H1 (cell line): ENCODE measurements around the gene TMBIM6. TPM values are rescaled to one million over a fixed set of nuclear protein-coding genes. Genes with fewer than 3 reads are reported as not detected.

Source experiments
- CTCF ChIA-PET: fragments of 300-600 bp; sonication (Branson Sonifier 250); formaldehyde crosslinking; loops from one replicate; lab custom pipeline; 2021; ENCODE audit not compliant: partially characterized antibody; lab: Charles Lee
- POLR2A ChIA-PET: fragments of 300-600 bp; sonication (Branson Sonifier 250); formaldehyde crosslinking; loops from one replicate; lab custom pipeline; 2021; ENCODE audit warnings: inconsistent platforms; ENCODE audit not compliant: partially characterized antibody; lab: Charles Lee
- DNase-seq, 2 experiments: peaks; one replicate each; pipeline versions ENCODE4 v3.0.0 to v3.0.0-alpha.2; 2010 to 2022; ENCODE audit warnings: low spot score in 2 of 2, low read depth in 1 of 2, mixed read lengths in 1 of 2
- FAIRE-seq: peaks from 2 replicates; lab custom pipeline; 2011; peaks lifted over from hg19 to GRCh38; lab: Jason Lieb, UNC
- H2AFZ ChIP-seq: 2 replicates; pipeline ENCODE4 v1.8.1; 2012; ENCODE audit warnings: low read length, inconsistent platforms
- H2AK5ac ChIP-seq: 2 replicates; pipeline ENCODE4 v1.6.1; 2013; ENCODE audit warnings: low read depth, low read length
- H2BK120ac ChIP-seq: replicated peaks from 2 replicates; pipeline ENCODE3; 2013; ENCODE audit warnings: low read depth, low read length, inconsistent platforms
- H2BK12ac ChIP-seq: 2 replicates; pipeline ENCODE4 v1.6.1; 2013; ENCODE audit warnings: low read depth, low read length
- H2BK15ac ChIP-seq: 2 replicates; pipeline ENCODE4 v1.6.1; 2013; ENCODE audit warnings: low read length
- H2BK20ac ChIP-seq: 2 replicates; pipeline ENCODE4 v1.6.1; 2013; ENCODE audit warnings: low read length
- H2BK5ac ChIP-seq: 2 replicates; pipeline ENCODE4 v1.6.1; 2013; ENCODE audit warnings: low read depth, low read length
- H3K14ac ChIP-seq: 2 replicates; pipeline ENCODE4 v1.6.1; 2013; ENCODE audit warnings: inconsistent platforms; ENCODE audit not compliant: insufficient read length
- H3K18ac ChIP-seq: 2 replicates; pipeline ENCODE4 v1.6.1; 2013; ENCODE audit warnings: low read length; ENCODE audit errors: extremely low read depth
- H3K23ac ChIP-seq: 2 replicates; pipeline ENCODE4 v1.6.1; 2013; ENCODE audit warnings: inconsistent platforms; ENCODE audit not compliant: insufficient read length
- H3K23me2 ChIP-seq: 2 replicates; pipeline ENCODE4 v1.6.1; 2013; ENCODE audit warnings: low read depth, low read length
- H3K27ac ChIP-seq: 2 replicates; pipeline ENCODE4 v1.6.1; 2011; ENCODE audit warnings: low read depth, low read length, inconsistent platforms
- H3K27me3 ChIP-seq, 4 experiments: replicated peaks in 1 of 4; 1 replicate in 1 of 4; 2 replicates in 3 of 4; pipeline versions ENCODE4 v1.6.1 to v1.8.1; 2011 to 2013; ENCODE audit warnings: low read length in 3 of 4, mild to moderate bottlenecking in 3 of 4, inconsistent platforms in 2 of 4, mixed read lengths in 2 of 4, moderate library complexity in 1 of 4; ENCODE audit not compliant: control insufficient read depth in 3 of 4, insufficient read depth in 3 of 4; ENCODE audit errors: extremely low read depth in 1 of 4
- H3K36me3 ChIP-seq, 4 experiments: 2 replicates each; pipeline versions ENCODE4 v1.6.1 to v1.8.1; 2011 to 2013; ENCODE audit warnings: mild to moderate bottlenecking in 4 of 4, low read length in 3 of 4, moderate library complexity in 2 of 4, control low read depth in 1 of 4, inconsistent platforms in 1 of 4; ENCODE audit not compliant: insufficient read depth in 4 of 4, control insufficient read depth in 2 of 4
- H3K4ac ChIP-seq: replicated peaks from 2 replicates; pipeline ENCODE3; 2013; ENCODE audit warnings: low read length, low read depth, mixed read lengths, inconsistent platforms; ENCODE audit not compliant: insufficient read length
- H3K4me1 ChIP-seq, 4 experiments: replicated peaks in 1 of 4; 1 replicate in 1 of 4; 2 replicates in 3 of 4; pipeline versions ENCODE4 v1.6.1 to v1.8.1; 2011 to 2013; ENCODE audit warnings: low read length in 3 of 4, inconsistent platforms in 2 of 4, mixed read lengths in 1 of 4; ENCODE audit not compliant: insufficient read depth in 4 of 4, control insufficient read depth in 3 of 4
- H3K4me2 ChIP-seq, 2 experiments: 2 replicates each; pipeline versions ENCODE4 v1.6.1 to v1.8.1; 2011 to 2013; ENCODE audit warnings: low read depth in 2 of 2, low read length in 2 of 2, control low read depth in 1 of 2, inconsistent platforms in 1 of 2, mild to moderate bottlenecking in 1 of 2; ENCODE audit not compliant: insufficient read depth in 1 of 2
- H3K4me3 ChIP-seq, 4 experiments: fragments of 200-600, 300-600 bp in 1 of 4; sonication (generic), shearing (Covaris generic), sonication (Bioruptor Twin) in 1 of 4; 2 replicates each; pipeline versions ENCODE4 v1.5.1 to v1.8.1; 2011 to 2016; ENCODE audit warnings: low read length in 4 of 4, low read depth in 3 of 4, control low read depth in 2 of 4, inconsistent platforms in 2 of 4, mild to moderate bottlenecking in 2 of 4, mixed read lengths in 1 of 4, moderate library complexity in 1 of 4; ENCODE audit not compliant: insufficient read depth in 2 of 4; ENCODE audit errors: extremely low read depth in 1 of 4
- H3K56ac ChIP-seq: replicated peaks from 2 replicates; pipeline ENCODE3; 2013; ENCODE audit warnings: low read depth, mild to moderate bottlenecking, mixed read lengths, low read length, inconsistent platforms; ENCODE audit not compliant: insufficient read length
- H3K79me1 ChIP-seq: 2 replicates; pipeline ENCODE4 v1.6.1; 2013; ENCODE audit warnings: low read depth, low read length, control low read depth
- H3K79me2 ChIP-seq, 2 experiments: 2 replicates each; pipeline versions ENCODE4 v1.6.1 to v1.8.1; 2012 to 2013; ENCODE audit warnings: low read length in 2 of 2, mild to moderate bottlenecking in 2 of 2, inconsistent platforms in 1 of 2; ENCODE audit not compliant: insufficient read depth in 2 of 2, control insufficient read depth in 1 of 2
- H3K9ac ChIP-seq, 4 experiments: replicated peaks in 1 of 4; 1 replicate in 1 of 4; 2 replicates in 3 of 4; pipeline versions ENCODE4 v1.6.1 to v1.8.1; 2011 to 2013; ENCODE audit warnings: low read depth in 3 of 4, low read length in 3 of 4, control low read depth in 2 of 4, mild to moderate bottlenecking in 2 of 4, moderate library complexity in 2 of 4, inconsistent platforms in 1 of 4; ENCODE audit errors: extremely low read depth in 1 of 4
- H3K9me3 ChIP-seq, 2 experiments: 2 replicates each; pipeline versions ENCODE4 v1.6.1 to v1.8.1; 2012 to 2013; ENCODE audit warnings: mild to moderate bottlenecking in 2 of 2, moderate library complexity in 2 of 2, control low read depth in 1 of 2, inconsistent platforms in 1 of 2, low read depth in 1 of 2, low read length in 1 of 2, mixed read lengths in 1 of 2; ENCODE audit not compliant: insufficient read depth in 2 of 2
- H4K20me1 ChIP-seq, 2 experiments: replicated peaks in 1 of 2; 2 replicates each; pipeline versions ENCODE3 to v1.8.1; 2011 to 2013; ENCODE audit warnings: inconsistent platforms in 2 of 2, low read length in 2 of 2, mild to moderate bottlenecking in 1 of 2; ENCODE audit not compliant: insufficient read depth in 2 of 2, control insufficient read depth in 1 of 2
- H4K5ac ChIP-seq: 2 replicates; pipeline ENCODE4 v1.6.1; 2013; ENCODE audit warnings: low read length, low read depth, mixed read lengths, inconsistent platforms; ENCODE audit not compliant: insufficient read length
- H4K8ac ChIP-seq: 2 replicates; pipeline ENCODE4 v1.8.0; 2013; ENCODE audit warnings: mild to moderate bottlenecking, moderate library complexity, low read length, inconsistent platforms; ENCODE audit not compliant: insufficient read depth; ENCODE audit errors: extremely low read depth
- H4K91ac ChIP-seq: replicated peaks from 2 replicates; pipeline ENCODE3; 2013; ENCODE audit warnings: low read length, mixed read lengths, inconsistent platforms; ENCODE audit not compliant: insufficient read length
- ASH2L ChIP-seq: fragments of 200-600, 300-600 bp; sonication (generic); IDR thresholded peaks from one replicate; pipeline ENCODE4 v1.7.1; 2017; ENCODE audit warnings: low read length
- BCL11A ChIP-seq, 2 experiments: IDR thresholded peaks; one replicate each; pipeline ENCODE4 v1.6.1; 2011; ENCODE audit warnings: low read depth in 2 of 2, low read length in 2 of 2, mild to moderate bottlenecking in 2 of 2
- EZH2 ChIP-seq: fragments of 200-600 bp; sonication (generic); IDR thresholded peaks from 2 replicates; pipeline ENCODE4 v1.7.1; 2012; ENCODE audit warnings: low read depth, mild to moderate bottlenecking, moderate library complexity, low read length, inconsistent platforms; ENCODE audit not compliant: severe bottlenecking
- HDAC2 ChIP-seq, 2 experiments: fragments of 300-600 bp in 1 of 2; sonication (generic) in 1 of 2; IDR thresholded peaks; 2 replicates each; pipeline ENCODE4 v1.6.1; 2011 to 2012; ENCODE audit warnings: low read depth in 2 of 2, low read length in 2 of 2, mild to moderate bottlenecking in 2 of 2, moderate library complexity in 2 of 2, borderline replicate concordance in 1 of 2, inconsistent platforms in 1 of 2
- HDAC6 ChIP-seq: IDR thresholded peaks from one replicate; pipeline ENCODE4 v1.7.1; 2012; ENCODE audit warnings: low read depth, mild to moderate bottlenecking, inconsistent platforms, low read length, moderate library complexity
- JUND ChIP-seq: IDR thresholded peaks from 2 replicates; pipeline ENCODE4 v1.6.1; 2011; ENCODE audit warnings: mild to moderate bottlenecking, improper control_type of control experiment, low read length
- KDM1A ChIP-seq: fragments of 200-600, 300-600 bp; sonication (generic); IDR thresholded peaks from 2 replicates; pipeline ENCODE4 v1.7.1; 2016; ENCODE audit warnings: mild to moderate bottlenecking, low read length, borderline replicate concordance
- NRF1 ChIP-seq: IDR thresholded peaks from 2 replicates; pipeline ENCODE4 v1.6.1; 2011; ENCODE audit warnings: mild to moderate bottlenecking, low read depth, low read length, improper control_type of control experiment
- SIRT6 ChIP-seq: IDR thresholded peaks from one replicate; pipeline ENCODE4 v1.7.1; 2012; ENCODE audit warnings: low read length, inconsistent platforms
- SIX5 ChIP-seq: IDR thresholded peaks from 2 replicates; pipeline ENCODE4 v1.6.1; 2011; ENCODE audit warnings: mild to moderate bottlenecking, low read depth, low read length
- SP2 ChIP-seq: IDR thresholded peaks from 2 replicates; pipeline ENCODE4 v1.6.1; 2012; ENCODE audit warnings: mild to moderate bottlenecking, low read length, inconsistent platforms
- WGBS, 2 experiments: shearing (Covaris generic) in 1 of 2; methylation state at CpG; one replicate each; pipeline versions ENCODE4 v1.1.6 to v1.1.7; 2013 to 2015; ENCODE audit warnings: low lambda C conversion rate in 2 of 2, mixed read lengths in 2 of 2, inconsistent platforms in 1 of 2, low coverage in 1 of 2, missing lambda C conversion rate in 1 of 2; ENCODE audit not compliant: insufficient replicate concordance in 2 of 2, insufficient coverage in 1 of 2, insufficient read length in 1 of 2; ENCODE audit errors: extremely low coverage in 1 of 2, missing lambda C conversion rate in 1 of 2; 5-methylcytosine and 5-hydroxymethylcytosine counted together
- polyA plus RNA-seq, 7 experiments: library from polyadenylated mRNA; depleted of rRNA in 3 of 7; stranded (reverse) in 5 of 7; unstranded in 2 of 7; fragments of >200 nt in 5 of 7; fragments of 200-250 nt in 2 of 7; gene quantifications; 1 replicate in 5 of 7; 2 replicates in 1 of 7; 4 replicates in 1 of 7; pipeline versions ENCODE4 v1.2.1 to v1.2.3, GENCODE V29; 2011 to 2013; ENCODE audit warnings: missing spikeins in 2 of 7, mixed read lengths in 2 of 7
- total RNA-seq: library from RNA; stranded (reverse); fragmentation: NEBNext Ultra II Directional; extraction: Animal tissue kit (Norgen Biotek cat#: 25700); gene quantifications from 2 replicates; pipeline ENCODE4 v1.2.1, GENCODE V29; 2021
- TF ChIP-seq, protein P1 (sequence below): IDR thresholded peaks from 2 replicates; pipeline ENCODE4 v1.6.1; 2011; ENCODE audit warnings: low read depth, mild to moderate bottlenecking, low read length; ENCODE audit not compliant: insufficient read depth
- TF ChIP-seq, protein P2 (sequence below): IDR thresholded peaks from 2 replicates; pipeline ENCODE4 v1.6.1; 2012; ENCODE audit warnings: inconsistent platforms

Gene TMBIM6
- total and polyA plus RNA-seq, 2 of the 8 experiments (the other 6 are each of a cell fraction or from before 2014, with no cell fraction given): 423 to 556 TPM

DNA sequence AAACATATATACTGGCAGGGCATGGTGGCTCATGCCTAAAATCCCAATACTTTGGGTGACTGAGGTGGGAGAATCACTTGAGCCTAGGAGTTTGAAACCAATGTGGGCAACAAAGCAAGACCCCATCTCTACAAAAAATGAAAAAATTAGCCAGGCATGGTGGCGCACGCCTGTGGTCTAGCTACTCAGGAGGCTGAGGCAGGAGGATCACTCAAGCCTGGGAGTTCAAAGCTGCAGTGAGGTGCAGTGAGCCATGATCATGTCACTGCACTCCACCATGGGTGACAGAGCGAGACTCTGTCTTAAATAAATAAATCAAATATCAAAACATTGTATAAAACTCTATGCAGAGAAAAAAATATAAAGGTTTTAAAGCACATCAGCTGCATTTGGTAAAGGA, 39.3 kb upstream of the TMBIM6 start:
- FAIRE-seq (no peak), DNase-seq (no peak)
- Histone ChIP-seq H2BK20ac (no peak overlapping the region), H3K79me1 (no peaks in the 10 kb centered on the region; the same call in 1 of the 2 replicates), H3K4ac (no peak overlapping the region), H4K20me1 (peaks cover 3 to 10% of the 10 kb centered on the region in 2 experiments), H2AK5ac (no peak overlapping the region), H3K4me3 (no peak overlapping the region), H3K9ac (no peak overlapping the region), H3K9me3 (no peaks in the 10 kb centered on the region), H2BK12ac (no peak overlapping the region; the same call in 1 of the 2 replicates), H2BK5ac (no peak overlapping the region), H3K23me2 (peaks cover 12% of the 10 kb centered on the region), H2AFZ (no peak overlapping the region), H3K18ac (no peak overlapping the region), H2BK15ac (no peak overlapping the region), H4K91ac (no peak overlapping the region), H3K27me3 (no peaks in the 10 kb centered on the region), H3K4me1 (peaks cover 14 to 46% (median 21%) of the 10 kb centered on the region in 4 experiments), H3K36me3 (no peaks in the 10 kb centered on the region), H3K23ac (no peak overlapping the region), H2BK120ac (no peak overlapping the region), H4K8ac (no peak overlapping the region), H3K79me2 (peaks cover 9 to 64% of the 10 kb centered on the region in 2 experiments), H3K27ac (no peak overlapping the region), H3K4me2 (no peak overlapping the region), H3K14ac (no peak overlapping the region), H3K56ac (no peak overlapping the region), H4K5ac (no peak overlapping the region)
- ChIA-PET POLR2A (interaction anchor here (1.1 to 2.5 kb wide), 4 partner anchors 11 to 58 kb away, joined by 3 to 11 read pairs (median 5); no protein-coding TSS in a partner anchor), CTCF (interaction anchor here (0.8 to 10.3 kb wide), 7 partner anchors 10 to 137 kb away, joined by 4 to 222 read pairs (median 25); no protein-coding TSS in a partner anchor)
- WGBS, 2 experiments: 93% methylated on average over 3 of the region's 3 CpGs; no CpG with 5 or more reads in 1 of the 2 experiments
- TF ChIP-seq SIX5 (no peak), SP2 (no peak), KDM1A (no peak), EZH2 (no peak), HDAC2 (IDR thresholded peaks at IDR 0.05; ENCODE audit: borderline replicate concordance in 1 of 2, low read depth in 2 of 2, low read length in 2 of 2) (no peak), BCL11A (IDR thresholded peaks at IDR 0.05; ENCODE audit: low read depth in 2 of 2, low read length in 2 of 2) (no peak), ASH2L (no peak), NRF1 (no peak), JUND (no peak), SIRT6 (no peak), HDAC6 (no peak)
- TF ChIP-seq, protein P1, sequence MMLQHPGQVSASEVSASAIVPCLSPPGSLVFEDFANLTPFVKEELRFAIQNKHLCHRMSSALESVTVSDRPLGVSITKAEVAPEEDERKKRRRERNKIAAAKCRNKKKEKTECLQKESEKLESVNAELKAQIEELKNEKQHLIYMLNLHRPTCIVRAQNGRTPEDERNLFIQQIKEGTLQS: no peak
- TF ChIP-seq, protein P2, sequence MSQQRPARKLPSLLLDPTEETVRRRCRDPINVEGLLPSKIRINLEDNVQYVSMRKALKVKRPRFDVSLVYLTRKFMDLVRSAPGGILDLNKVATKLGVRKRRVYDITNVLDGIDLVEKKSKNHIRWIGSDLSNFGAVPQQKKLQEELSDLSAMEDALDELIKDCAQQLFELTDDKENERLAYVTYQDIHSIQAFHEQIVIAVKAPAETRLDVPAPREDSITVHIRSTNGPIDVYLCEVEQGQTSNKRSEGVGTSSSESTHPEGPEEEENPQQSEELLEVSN: no peak
